HPDE6-E6E7 (cell line): ENCODE data around the gene FJX1.
"Not testable (repeated sequence)": the region's sequence is repeated elsewhere in the genome, so short reads cannot be mapped to it uniquely, and the experiment has no call there.

Experiments used
- DNase-seq: peaks from one replicate; pipeline ENCODE4 v3.0.0; 2011; ENCODE audit warnings: missing footprints; ENCODE audit errors: extremely low spot score

FJX1 gene

DNA sequence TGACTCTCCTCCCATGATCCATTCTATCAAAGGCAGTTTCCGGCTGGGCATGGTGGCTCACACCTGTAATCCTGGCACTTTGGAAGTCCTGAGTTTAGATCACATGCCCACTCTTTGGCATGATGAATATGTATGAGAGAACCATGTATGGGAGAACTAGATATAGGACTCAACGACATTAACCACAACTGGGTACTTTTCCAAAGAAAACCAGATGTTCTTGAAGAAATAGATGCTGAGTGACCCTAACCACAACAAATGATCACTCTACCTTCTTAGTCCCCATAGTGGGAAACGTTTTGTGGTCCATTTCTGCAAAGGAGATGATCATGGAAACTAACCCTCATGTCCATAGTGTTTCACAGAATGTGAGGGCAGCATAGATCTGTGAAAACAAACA, 13.6 kb downstream of the FJX1 start:
- no peak for DNase-seq

DNA sequence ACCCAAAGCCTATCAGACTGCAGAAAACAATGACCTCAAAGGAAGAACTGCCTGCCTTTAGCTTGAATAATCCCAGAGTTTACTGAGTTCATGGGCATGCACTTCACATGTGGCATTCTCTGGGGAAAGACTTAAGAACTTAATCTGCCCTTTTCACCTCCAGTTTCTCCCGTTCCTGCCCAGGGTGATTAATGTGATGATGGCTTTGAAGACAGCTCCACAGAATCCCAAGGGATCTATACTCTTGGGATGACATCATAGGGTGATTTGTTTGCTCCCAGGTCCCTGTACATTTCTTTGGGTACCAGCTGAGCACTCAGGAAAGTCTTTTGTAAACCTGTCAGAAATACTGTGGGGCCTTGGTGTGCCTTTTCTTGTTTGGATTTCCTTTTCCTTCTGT, 14.0 kb downstream of the FJX1 start:
- no peak for DNase-seq

DNA sequence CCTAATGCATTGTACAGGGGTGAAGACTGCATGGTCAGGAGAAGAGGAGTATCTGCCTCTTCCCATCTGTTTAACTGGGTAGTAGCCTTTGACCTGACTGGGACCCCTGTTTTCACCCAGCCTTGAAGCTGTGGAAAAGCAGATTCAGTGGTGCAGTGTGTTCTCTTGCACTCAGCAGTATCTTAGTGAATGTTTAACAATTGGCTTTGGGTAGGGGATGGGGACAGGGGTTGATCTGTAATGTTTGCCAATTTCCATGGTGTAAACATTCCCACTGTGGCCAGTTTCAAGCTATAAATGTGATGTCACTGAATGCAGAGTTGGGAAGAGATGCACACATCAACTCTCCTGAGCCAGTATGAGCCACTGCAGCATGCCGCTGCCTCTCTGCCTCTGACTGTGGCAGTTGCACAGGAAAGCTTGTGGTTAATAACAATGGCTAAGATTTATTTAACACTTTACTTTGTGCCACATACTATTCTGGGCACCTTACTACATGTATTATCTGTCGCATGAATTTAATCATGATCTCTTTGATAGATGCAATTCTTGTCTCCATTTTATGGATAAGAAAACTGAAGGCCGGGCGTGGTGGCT, 15.7 kb downstream of the FJX1 start:
- DNase-seq = no peak

DNA sequence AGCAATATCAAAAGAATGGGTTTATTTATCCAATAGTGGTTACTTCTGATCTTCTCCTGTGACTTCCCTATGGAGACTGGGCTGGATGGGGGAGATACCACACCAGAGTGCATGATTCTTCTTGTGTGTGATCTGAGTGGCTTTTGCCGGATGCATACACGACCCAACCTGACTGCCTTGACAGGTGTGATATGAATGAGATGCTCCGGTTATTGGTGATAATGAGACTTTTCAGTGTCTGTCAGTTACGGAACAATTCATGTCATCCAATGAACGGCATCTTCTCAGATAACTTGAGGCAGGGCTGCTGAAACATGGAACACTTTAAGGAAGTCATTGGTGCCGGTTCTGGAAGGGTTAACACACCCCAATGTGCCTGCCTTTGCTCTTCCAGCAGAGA, 17.7 kb downstream of the FJX1 start:
- no peak for DNase-seq

DNA sequence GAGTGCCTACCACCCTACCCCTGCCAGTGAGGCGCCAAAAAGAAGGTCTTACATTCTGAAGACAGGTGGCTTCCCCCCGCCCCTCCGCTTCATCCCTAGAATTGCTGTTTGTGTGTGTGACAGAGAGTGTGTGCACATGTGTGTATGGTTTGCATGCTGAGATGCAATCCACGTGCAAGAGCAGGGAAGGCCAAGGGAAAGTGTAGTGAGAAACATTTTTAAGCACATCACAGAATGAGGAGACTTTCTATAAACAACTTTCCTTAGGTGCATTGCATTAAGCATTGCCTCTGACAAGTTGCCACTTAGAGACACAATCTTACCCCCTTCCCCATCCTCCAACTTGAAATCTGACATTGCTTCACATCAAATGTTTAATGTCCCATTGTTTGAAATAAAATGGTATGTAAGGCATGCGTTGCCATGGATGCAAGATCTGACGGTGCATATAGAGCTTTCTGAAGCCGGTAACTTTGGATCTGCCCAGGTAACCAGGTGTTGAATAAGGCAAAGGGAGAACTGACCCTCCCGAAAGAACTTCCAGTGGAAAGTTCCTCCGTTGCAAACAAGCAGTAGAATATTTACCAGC, 21.4 kb downstream of the FJX1 start:
- no peak for DNase-seq

DNA sequence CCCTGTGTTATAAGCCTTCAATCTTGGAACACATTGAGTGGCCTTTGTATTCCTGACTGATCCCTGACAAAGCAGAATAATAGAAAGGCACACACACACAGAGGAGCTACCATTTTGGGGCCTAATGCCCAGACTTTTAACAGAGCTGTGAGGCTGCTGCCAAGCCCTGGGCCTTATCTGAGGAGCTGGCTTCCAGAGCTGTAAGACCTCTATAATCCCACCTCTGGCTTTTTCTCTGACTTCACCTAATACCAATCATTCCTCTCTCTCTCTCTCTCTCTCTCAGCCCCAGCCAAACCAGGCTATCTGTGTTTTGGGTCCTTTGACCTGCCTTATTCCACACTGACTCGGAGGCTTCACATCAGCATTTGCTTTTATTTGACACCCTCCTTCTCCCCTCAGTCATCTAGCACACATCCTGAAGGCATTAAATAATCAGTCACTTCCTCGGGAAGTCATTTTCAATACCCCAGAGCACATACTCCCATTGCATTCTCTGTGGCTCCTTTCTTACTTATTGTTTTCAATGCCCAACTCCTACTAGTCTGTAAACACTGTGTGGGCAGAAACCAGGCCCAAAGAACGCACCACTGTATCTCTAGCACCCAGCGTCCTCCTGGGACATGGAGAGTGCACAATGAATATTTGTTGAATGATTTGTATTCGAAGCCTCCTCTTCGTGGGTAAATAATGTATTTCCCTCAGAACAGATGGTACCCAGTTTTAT, 23.1 kb downstream of the FJX1 start:
- no peak for DNase-seq

DNA sequence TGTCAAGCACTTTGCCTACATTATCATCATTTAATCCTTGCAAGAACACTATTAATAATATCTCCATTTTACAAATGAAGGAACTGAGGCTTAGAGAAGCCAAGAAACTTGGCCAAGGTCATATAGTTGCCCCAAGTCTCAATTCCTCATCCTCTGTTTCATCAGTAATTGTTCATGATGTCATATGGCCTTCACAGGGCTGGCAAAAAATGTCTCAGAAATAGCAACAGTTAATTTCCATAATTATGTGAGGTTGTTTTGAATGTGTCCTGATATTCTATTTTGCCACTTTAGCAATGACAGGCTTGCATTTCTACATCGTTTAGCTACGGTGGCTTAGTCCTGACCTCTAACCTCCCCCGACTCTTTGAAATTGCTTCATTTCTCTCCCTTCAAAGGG, 23.7 kb downstream of the FJX1 start:
- no peak for DNase-seq

DNA sequence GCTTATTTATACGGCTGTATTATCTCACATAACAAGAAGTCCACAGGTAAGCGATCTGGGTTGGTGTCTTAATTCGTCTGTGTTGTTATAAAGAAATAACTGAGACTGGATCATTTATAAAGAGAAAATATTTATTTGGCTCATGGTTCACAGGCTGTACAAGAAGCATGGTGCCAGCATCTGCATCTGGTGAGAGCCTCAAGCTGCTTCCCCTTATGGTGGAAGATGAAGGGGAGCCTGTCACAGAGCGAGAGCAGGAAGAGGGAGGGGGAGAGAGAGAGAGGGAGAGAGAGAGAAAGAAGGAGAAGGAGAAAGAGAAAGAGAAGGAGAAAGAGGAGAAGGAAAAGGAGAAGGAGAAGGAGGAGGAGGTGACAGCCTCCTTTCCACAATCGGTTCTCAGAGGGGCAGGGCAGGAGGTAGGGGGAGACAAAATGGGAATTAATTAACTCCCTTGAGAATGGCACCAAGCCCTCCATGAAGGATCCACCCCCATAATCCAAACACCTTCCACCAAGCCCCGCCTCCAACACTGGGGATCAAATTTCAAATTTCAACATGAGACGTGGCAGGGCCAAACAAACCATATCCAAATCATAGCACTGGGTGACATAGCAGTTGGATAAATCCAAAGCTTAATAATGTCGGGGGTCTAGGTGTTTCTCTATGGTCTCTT, 29.3 kb downstream of the FJX1 start:
- DNase-seq = no peak

DNA sequence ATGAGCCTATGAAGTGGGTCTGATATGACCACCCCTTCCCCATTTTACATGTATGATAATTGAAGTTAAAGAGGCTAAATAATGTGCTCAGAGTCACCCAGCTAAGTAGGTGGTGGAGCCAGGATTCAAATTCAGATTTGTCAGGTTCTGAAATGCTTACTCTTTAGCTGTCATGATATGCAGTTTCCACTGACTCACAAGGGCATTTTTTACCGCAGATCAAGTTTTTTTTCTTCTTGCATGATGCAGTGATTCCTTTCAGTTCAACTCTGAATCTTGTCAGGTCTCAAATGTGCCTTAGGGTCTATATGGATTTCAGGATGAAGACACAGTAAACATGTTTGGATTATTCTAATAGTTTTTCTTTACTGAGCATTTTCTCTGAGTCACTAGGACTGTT, 31.7 kb downstream of the FJX1 start:
- no peak for DNase-seq

DNA sequence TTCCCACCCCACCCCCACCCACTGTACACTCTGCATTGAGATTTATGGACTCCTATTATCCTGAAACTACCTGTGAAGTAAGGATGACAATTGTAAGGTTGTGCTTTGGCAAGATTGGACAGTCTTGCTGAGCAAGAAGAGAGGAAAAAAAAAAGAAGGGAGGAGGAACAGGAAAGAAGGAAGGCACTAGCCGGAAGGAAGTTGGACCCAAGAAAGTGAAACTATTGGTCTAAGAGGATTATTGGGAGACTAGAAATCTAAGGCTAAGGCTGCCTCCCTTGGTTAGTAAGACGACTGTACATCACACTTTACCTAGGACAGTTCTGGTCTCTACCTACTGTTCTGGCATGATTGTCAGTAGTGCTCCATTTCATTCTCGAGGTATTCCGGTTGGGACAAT, 32.2 kb downstream of the FJX1 start:
- no peak for DNase-seq

DNA sequence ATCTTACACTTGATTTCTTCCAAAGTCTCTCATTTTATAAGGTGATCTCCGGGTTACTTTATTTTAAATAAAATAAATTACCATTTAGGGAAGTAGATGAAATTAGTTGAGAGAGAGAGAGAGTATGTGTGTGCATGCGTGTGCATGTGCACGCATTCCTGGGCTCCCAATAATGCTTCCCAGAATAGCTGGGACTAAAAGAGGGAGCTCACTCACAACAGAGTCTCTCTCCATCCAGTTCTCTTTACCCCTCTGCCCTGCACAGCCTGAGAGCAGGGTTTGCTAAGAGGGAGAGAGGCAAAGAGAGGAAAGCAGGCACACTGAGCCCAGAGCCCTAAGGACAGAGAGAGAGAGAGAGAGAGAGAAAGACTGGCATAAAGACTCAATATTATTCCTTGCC, 33.0 kb downstream of the FJX1 start:
- DNase-seq = no peak

DNA sequence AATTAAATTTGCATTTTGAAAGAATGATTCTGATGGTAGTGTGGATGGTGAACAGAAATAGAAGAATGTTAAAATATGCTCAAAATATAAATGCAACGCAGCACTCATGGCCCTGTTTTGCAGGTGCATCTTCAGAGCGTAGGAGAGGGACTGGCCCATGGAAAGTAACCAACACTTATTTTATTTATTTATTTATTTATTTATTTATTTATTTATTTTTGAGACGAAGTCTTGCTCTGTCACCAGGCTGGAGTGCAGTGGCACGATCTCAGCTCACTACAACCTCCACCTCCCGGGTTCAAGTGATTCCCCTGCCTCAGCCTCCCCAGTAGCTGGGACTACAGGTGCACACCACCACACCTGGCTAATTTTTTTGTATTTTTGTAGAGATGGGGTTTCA, 34.5 kb downstream of the FJX1 start:
- not testable (repeated sequence) for DNase-seq

DNA sequence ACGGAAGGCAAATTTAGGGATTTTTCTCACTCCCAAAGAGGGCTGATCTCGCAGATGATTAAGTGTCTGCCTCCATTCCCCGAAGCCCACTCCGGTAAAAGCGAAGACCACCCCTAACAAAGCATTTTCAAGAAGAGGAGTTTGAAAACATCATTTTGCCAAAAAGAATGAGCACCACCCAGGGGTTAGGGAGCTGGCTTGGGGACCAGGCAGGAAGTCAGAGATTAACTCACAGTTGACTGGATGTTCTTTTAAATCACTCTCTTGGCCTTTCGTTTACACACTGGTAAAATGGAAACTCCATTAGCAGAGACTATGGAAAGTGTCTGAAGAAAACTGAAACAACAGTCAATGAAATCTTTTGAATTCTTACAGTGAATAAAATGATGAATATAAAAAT, 36.5 kb downstream of the FJX1 start:
- DNase-seq = no peak

DNA sequence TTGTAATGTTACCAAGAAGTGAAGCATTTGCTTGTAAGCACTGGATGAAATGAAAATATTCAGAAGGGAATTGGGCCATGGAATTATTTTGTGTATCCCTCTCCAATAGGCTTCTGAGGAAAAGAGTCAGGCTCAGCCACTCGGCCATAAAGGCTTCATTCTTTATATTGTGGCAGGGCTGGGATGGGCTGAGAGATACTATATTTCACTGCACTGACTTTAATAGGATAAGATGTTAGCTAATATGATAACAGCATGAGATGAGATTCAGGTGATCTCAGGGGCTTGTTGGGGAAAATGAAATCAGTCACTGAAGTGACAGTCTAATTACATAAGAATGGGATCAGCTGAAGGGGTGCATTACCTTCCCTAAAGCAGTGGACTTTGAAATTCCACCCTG, 37.0 kb downstream of the FJX1 start:
- DNase-seq = no peak

DNA sequence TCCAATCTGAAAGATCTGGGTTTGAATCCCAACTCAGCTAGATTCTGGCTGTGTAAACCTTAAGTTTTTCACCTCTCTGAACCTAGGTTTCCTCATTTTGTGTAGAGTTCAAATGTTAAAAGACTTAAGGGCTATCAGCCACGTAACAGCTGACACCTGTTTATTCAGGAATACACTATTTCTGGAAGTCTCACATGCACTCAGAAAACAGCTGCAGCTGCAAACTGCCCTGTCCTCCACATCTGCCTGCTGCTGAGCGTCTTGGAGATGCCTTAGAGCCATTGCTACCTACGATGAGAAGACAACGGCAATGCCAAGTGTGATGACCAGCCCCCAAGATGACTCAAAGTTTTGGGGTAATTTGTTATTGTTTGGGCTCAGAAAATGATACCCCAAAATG, 37.6 kb downstream of the FJX1 start:
- no peak for DNase-seq

DNA sequence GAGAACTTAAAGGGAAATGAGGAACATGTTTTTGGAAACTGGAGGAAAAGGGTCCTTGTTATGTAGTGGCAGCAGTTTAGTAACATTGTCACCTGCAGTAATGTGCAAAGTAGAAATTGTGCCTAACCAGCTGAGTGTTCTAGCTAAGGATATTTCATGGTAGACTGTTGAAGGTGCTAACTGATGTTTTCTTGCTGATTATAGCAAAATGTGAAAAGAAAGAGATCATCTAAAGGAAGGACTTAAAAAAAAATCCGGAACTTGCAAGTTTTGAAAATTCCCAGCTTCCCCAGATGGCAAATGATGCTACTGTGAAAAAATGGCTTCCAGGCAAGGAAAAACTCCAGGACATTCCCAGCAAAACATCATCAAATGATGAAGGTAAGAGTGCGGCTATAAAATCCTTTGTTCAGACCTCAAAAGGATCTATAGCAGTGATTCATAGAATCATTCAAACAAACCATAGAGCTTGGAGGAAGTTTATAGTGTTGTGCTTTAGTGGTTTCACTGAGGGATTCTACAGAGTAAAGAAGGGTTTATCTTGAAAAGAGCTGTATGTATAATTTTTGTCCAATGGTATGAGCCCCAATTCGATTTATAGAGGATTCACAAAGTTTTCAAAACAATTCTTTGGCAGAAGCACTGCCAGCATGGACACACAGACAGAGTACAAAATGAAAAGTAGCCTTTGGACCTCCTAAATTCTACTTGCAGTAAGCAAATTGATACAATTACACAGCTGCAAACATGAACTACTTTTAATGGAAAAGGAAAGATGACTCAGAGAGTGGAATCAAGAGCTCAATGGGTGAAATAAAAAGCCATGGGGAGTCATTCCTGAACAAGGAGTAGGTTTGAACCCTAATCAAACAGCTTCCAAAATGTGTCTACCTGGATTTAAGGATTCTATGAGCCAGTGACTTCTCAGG, 40.0 kb downstream of the FJX1 start:
- DNase-seq = no peak

DNA sequence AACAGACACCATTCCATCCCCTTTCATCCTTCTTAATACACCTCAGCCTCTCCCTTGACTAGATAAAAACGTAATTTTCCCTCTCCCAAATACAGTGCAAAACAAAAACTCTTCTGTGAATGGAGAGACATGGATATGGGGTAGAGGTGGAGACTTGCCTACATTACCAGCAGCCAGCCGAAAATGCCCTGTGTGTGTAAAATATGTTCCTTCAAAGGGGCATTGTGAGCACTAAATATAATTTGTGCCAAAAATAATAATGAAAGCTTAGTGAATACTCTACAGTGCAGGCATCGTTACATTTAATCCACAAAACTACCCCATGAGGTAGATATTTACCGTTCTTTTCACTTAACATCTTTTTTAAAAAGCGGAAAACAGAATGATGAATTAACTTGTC, 43.3 kb downstream of the FJX1 start:
- DNase-seq = no peak

DNA sequence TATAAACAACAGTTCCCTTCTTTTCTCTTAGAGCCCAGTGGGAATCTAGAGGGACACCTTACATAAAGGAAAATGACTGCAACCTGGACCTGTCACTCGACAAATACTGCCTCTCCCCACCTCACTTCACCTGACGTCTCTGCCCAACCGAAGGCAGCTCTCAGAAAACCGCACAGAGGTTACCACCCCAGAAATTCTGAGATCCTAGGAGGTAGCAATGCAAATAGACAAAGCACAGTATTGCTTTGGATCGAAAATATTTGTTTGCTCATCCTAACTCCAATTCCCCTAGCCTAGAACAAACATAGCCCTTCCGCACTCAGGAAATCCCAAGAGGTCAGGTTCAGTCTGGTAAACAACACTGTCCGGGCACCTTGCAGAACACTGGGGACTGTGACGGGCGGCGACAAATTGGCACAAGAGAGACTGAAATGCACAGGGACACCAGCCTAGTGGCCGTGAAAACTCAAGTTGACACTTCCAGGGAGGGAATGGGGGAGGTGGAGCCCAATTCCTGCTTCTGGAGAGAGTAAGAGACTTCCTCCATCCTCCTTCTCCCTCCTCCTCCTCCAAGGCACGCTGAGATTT, 43.9 kb downstream of the FJX1 start:
- DNase-seq = peak; percentile 35

DNA sequence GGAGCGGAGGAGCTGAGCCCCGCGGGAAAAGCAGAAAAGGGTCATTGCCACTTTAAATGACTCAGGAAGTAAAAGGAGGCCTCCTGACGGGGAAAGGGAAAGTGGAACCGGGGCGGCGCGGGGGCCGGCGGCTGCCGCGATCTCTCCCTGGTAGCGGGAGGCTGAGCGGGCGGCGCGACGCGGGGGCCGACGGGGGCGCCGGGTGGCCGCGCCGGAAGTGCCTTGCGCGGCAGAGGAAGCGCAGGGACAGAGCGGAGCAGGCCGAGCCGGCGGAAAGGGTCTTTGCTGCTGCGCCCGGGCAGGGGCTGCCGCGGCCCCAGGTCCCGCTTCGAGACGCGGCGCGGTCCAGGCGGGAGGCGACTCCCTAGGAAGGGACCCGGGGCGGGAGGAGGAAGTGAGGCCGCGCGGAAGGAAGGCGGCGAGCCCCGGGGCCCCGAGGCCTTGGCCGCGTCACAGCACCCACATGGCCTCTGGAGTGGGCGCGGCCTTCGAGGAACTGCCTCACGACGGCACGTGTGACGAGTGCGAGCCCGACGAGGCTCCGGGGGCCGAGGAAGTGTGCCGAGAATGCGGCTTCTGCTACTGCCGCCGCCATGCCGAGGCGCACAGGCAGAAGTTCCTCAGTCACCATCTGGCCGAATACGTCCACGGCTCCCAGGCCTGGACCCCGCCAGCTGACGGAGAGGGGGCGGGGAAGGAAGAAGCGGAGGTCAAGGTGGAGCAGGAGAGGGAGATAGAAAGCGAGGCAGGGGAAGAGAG, 44.6 kb downstream of the FJX1 start, which contains the start of gene TRIM44:
TSS of gene TRIM44 (plus strand) at position 127 of the 759 bp plus-strand sequence. CDS start at position 464, 337 bp downstream.
- peak; percentile 81 for DNase-seq

DNA sequence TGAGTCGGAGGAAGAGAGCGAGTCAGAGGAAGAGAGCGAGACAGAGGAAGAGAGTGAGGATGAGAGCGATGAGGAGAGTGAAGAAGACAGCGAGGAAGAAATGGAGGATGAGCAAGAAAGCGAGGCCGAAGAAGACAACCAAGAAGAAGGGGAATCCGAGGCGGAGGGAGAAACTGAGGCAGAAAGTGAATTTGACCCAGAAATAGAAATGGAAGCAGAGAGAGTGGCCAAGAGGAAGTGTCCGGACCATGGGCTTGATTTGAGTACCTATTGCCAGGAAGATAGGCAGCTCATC, 45.1 kb downstream of the FJX1 start:
- DNase-seq = no peak

DNA sequence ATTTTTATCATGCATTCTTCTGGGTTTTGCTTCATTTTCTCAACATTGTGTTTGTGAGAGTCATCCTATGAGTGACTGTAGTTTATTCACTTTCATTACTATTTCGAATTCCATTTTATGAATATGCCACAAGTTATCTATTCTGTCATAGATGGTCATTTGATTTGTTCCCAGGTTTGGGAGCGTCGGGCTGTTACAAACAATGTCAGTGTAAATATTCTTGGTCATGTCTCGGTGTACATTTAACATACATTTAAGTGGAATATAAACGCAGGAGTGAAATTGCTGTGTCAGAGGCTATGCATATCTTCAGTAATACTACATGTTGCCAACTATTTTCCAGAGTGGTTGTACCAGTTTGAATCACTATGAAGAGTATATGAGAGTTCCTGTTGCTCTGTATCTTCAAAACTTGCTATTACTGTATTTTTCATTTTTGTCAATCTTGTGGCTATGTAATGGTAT, 46.7 kb downstream of the FJX1 start:
- DNase-seq = no peak
